ENCODE results near the gene C1orf21.

The C1orf21 gene

GRCh38 chr1:184387069-184387475 lies 243 bp downstream of the C1orf21 start:
- DNase-seq (ENCODE audit: low read depth in 2 of 2), result no peak

- no peak for DNase-seq (ENCODE audit: low read depth in 2 of 2)
Observed at GRCh38 chr1:184387476-184388318, 868 bp downstream of the C1orf21 start.

GRCh38 chr1:184388319-184388889 lies 1.6 kb downstream of the C1orf21 start:
- no peak for DNase-seq (ENCODE audit: low read depth in 2 of 2)

DNA sequence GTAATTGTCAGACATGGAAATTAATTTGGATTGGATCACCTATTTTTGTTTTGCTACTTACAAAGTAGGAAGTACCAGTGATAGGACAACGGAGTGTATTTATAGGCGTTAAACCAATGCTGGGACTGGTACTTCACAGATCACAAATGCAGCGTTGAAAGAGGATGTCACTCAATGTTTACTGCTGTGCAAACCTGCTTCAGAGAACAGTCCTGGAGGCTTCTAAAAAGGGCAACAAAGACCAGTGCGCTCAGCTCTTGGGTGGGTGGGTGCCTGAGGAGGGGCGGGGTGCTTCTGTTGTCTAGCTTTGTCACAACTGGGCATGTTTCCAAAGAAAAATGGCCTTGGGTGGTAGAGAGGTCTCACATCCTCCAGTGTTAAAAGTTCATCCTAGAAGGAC lies 2.1 kb downstream of the C1orf21 start:
- DNase-seq (ENCODE audit: low read depth in 2 of 2), result no peak

DNA sequence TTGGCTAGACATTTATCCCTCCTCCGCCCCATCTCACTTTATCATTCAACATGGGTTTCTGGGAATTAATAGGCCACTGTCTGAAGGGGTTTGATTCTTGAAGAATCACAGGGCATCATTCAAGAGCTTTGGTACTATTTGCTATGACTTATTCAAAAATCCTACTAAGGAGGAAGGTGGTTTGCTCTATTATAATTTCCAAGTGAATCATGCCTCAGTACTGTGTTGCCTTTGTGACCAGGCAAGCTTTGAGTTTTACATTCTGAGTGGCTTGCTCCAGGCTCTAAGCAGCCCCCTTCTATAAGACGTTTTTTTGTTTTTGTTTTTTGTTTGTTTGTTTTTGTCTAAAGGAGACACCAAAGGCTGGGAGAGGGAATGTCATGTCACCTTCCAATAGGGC lies 2.6 kb downstream of the C1orf21 start:
- DNase-seq (ENCODE audit: low read depth in 2 of 2), result no peak

DNA sequence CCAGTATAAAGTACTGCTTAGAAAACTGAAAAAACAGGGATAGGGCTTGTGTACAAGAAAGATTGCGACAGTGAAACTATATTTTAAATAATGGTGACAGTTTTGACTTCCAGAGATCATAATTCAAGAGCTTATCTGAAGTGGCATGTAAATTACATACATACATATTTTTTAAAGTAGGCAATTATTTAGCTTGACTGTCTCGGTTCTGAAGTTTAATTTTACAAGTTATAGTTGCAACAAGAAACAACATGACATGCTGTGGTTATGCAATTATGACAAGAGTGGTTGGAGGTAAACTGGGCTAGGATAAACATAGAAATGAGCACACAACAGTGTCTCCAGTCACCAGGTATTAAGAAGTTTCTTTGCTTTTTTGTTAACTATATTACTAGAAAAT lies 4.1 kb downstream of the C1orf21 start:
- DNase-seq (ENCODE audit: low read depth in 2 of 2), result no peak

GRCh38 chr1:184392067-184392466 lies 5.2 kb downstream of the C1orf21 start:
- DNase-seq (ENCODE audit: low read depth in 2 of 2), result no peak

DNA sequence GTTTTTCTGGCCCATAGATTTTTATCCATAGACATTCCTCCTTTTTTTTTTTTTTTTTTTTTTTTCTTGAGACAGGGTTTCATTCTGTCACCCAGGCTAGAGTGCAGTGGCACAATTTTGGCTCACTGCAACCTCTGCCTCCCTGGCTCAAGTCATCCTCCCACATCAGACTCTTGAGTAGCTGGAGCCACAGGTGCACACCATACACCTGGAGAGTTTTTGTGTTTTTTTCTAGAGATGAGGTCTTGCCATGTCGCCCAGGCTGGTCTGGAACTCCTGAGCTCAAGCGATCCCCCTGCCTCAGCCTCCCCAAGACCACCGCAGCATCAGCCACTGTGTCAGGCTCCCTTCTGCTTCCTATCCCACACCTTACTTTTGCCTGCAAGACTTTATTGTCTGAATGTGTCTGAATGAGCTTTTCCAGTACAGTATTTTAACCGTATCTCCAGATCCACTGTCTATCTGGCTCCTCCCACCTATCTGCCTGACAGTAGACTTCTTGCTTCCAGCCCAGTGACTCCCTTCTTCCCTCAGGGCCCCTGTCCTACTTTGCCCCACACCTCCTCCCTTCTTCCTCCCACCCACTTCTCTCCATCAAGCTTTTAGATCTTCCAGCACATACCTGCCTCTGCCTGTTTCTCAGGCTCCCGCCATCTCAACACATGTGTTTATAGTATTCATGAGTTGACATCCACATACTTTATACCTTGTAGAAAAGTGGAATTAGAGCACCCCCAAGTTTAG lies 6.1 kb downstream of the C1orf21 start:
- no peak for DNase-seq (ENCODE audit: low read depth in 2 of 2)

DNA sequence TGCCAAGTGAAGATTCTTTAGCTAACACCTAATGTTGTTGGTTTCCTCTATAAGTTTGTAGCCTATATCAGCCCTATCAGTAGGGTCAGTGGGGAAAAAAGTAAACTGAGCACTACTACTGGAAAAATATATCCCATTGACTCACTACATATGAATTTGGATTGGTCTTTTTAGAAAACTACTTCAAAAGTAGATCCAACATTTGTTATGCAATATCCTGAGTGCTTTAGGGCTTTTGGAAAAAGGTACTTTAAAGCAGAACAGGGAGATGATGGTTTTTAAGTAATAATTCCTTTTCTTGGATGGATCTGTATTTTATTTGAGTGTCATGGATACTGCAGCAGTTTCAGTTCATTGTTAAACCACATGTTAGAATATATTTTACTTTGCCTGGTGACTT lies 7.1 kb downstream of the C1orf21 start:
- no peak for DNase-seq (ENCODE audit: low read depth in 2 of 2)

DNA sequence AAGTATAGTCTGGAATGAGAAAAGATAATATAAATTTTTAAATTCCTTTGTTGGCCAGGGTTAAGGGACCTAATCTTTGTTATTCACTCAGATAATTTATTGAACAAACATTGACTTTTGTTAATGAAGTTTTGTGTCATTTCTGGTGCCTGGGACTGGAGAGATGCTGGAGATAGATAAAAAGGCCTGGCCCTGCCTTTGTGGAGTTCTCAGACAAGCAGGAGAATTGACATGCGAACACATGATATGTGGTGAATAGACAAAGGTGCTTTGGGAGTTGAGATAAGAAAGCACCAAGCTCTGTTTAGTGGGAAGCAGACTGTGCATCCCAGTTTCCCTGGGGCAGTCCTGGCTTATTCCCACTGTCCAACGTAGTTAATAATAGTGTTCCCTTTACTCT lies 8.5 kb downstream of the C1orf21 start:
- no peak for DNase-seq (ENCODE audit: low read depth in 2 of 2)

DNA sequence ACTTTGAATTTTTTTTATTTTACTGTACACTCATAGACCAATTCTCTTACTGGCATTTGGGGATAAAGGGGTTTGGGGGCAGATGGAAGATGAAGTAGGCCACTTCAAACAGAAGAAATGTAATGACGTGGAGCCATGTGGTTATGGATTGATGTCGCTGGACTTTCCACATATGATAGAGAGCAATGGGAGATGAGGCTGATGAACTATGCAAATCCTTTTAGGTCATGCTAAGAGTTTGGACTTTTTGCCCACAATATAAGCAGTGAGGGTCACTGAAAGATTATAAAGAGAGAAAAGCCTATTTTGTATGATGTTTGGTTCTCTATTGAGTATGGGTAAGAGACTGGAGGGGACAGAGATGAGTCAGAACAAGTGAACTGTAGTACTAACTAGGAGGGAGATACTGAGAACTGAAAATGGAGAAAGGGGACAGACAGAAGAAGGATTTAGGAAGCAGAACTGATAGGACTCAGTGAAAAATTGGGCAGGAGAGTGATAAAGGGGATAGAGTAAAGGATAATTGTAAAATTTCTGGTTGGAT lies 9.2 kb downstream of the C1orf21 start:
- no peak for DNase-seq (ENCODE audit: low read depth in 2 of 2)

GRCh38 chr1:184399192-184399847 lies 12.5 kb downstream of the C1orf21 start:
- DNase-seq (ENCODE audit: low read depth in 2 of 2), result no peak

DNA sequence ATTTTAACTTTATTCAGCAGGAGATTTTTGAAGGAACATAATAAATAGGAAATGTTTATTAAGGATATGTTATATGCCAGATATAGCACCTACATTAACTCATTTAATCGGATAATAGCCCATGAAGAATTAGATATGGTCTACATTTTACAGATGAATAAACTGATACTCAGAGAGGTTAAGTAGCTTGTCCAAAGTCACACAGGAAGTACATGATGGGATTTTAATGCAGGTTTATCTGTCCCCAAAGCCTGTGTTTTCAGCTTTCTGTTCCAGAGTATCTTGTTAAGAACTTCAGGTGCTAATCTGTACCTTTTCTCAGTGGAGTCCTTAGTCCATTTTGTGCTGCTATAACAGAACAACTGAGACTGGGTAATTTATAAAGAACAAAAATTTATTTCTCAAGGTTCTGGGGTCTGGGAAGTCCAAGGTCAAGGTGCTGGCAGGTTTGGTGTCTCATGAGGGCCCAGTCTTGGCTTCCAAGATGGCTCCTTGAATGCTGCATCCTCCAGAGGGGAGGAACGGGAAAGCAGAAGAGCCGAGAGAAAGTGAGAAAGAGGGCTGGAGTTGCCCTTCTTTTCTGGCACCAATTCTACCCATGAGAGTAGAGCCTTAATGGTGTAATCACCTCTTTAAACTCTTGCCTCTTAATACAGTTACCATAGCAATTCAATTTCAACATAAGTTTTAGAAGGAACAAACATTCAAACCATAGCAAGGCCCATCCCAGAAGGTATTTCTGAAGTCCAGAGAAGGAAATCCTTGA lies 17.3 kb downstream of the C1orf21 start:
- DNase-seq (ENCODE audit: low read depth in 2 of 2), result no peak

DNA sequence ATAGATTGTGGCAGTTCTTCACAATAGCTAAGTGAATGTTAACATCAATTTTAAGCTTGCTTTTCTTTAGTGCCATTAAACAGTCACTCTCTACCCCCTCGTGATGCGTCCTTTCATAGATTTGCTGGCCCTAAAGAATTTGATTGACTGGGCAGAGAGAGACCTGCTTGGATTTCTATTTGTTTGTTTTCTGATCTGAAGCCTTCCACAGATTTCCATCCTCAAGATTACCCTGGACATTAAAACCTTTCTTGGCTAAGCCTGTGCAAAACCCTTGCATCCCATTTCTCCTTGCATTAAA lies 17.8 kb downstream of the C1orf21 start:
- no peak for DNase-seq (ENCODE audit: low read depth in 2 of 2)

- DNase-seq (ENCODE audit: low read depth in 2 of 2), result no peak
Observed at GRCh38 chr1:184405094-184405800, 18.4 kb downstream of the C1orf21 start.

GRCh38 chr1:184405801-184406142 lies 18.9 kb downstream of the C1orf21 start:
- DNase-seq (ENCODE audit: low read depth in 2 of 2), result no peak

GRCh38 chr1:184406479-184406878 lies 19.6 kb downstream of the C1orf21 start:
- no peak for DNase-seq (ENCODE audit: low read depth in 2 of 2)

GRCh38 chr1:184407816-184408510 lies 21.1 kb downstream of the C1orf21 start:
- no peak for DNase-seq (ENCODE audit: low read depth in 2 of 2)

- DNase-seq (ENCODE audit: low read depth in 2 of 2), result no peak
Observed at GRCh38 chr1:184408580-184408979, 21.8 kb downstream of the C1orf21 start.

- DNase-seq (ENCODE audit: low read depth in 2 of 2), result no peak
Observed at GRCh38 chr1:184409011-184409410, 22.2 kb downstream of the C1orf21 start.
